NCI-H82 treated with DMSO at 0.1 percent for 48 hours (cell line): ENCODE data around the gene TRABD.
"Not testable (repeated sequence)": the region's sequence is repeated elsewhere in the genome, so short reads cannot be mapped to it uniquely, and the experiment has no call there.

Source experiments
- DNase-seq: peaks from one replicate; lab custom pipeline; 2025; ENCODE audit not compliant: unreplicated experiment; lab: John Stamatoyannopoulos, UW

The TRABD gene

GRCh38 chr22:50151571-50152537, 33.9 kb upstream of the TRABD start:
- DNase-seq = no peak

DNA sequence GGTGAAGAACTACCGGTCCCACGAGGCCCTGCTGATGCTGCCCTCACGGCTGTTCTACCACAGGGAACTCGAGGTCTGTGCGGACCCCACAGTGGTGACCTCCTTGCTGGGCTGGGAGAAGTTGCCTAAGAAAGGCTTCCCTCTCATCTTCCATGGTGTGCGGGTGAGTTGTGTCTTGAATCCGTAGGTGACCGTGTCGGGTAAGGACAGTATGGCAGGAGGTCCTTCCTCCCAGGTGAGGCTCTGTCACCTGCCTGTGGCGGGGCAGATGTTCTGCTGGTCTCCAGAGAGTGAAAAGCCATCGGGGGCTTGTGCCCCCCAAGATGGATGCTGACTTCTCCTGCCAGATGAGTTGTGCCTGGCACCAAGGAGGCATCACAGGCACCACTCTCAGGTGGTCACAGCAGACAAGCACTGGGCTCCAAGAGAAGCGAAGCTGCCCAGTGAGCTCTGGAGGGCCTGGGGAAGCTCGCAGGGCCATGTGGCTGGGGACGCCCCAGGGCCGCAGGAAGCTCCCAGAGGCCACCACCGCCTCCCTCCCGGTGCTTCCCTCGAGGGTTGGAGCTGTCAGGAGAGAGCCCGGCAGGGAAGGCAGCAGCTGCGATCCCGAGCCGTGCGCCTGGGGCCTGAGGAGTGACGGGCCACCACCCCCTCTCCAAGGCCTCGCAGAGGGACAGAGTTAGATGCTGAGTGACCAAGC, 32.5 kb upstream of the TRABD start:
- no peak for DNase-seq

DNA sequence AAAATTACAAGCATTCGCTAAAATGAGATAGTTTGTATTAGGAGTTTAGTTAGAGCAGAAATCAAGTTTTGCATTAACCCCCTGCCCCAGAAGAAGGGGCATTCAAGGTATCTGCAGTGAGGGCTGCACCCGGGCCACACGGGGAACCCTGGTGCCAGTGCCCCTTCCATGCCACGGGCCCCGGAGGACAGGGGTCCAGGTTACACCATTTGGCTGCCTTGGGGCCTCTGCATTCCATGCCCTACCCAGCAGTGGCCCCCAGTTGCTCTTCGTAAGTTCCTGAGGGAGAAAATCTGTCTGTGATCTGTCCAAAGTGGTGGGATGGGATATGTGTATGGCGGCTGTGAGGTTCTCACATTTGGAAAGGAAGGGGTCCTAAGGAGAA, 32.0 kb upstream of the TRABD start:
- no peak for DNase-seq

DNA sequence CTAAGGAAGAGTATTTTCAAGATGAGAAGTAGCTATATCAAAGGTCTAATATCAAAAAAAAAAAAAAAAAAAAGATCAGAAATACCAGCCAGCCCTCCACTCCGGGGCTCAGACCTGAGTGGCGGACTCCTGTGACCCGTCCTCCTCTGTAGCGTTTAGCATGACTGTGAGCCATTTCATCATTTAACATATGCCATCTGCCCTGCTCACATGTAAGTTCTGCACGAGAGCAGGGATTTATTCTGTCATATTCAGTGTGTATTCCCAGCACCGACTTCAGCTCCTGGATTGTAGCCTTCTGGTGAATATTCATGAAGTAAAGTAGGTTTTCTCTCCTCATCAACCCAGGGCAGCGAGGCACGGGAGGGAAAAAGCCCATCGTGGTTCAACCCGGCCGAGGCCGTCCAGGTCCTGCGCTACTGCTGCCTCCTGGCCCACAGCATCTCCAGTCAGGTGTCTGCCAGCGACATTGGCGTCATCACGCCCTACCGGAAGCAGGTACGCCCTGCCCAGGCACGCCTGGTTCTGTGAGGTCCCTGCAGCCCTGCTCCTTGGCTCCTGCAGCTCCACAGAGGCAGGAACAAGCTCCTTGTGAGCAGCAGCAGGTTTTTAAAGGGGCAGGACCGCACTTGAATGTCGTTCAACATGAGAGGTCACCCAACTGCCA, 27.9 kb upstream of the TRABD start:
- DNase-seq = no peak

DNA sequence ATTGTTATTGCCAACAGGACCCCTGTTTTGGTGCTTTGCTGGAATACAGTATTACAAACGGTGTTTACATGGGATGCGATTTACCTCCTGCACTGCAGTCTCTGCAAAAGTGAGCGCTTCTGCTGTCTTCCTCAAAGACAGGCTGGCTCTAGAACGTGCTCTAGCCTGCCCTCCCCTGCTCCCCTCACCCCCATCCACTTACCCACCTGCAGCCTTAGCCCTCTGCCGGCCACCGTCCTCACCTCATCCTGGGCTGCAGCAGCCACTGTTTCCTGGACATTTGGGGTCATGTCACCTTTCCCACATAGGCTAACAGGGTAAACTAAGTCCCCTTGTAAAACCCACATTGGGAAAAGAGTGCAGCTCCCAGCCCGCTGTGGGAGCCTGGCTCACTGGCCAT, 24.8 kb upstream of the TRABD start:
- no peak for DNase-seq

GRCh38 chr22:50161508-50162390, 24.0 kb upstream of the TRABD start:
- DNase-seq = no peak

- no peak for DNase-seq
Measured at GRCh38 chr22:50162391-50162956, 23.2 kb upstream of the TRABD start.

- DNase-seq = no peak
Measured at GRCh38 chr22:50165436-50166123, 20.1 kb upstream of the TRABD start.

GRCh38 chr22:50167689-50168489, 17.8 kb upstream of the TRABD start:
- no peak for DNase-seq

GRCh38 chr22:50168490-50169180, 17.1 kb upstream of the TRABD start:
- not testable (repeated sequence) for DNase-seq

DNA sequence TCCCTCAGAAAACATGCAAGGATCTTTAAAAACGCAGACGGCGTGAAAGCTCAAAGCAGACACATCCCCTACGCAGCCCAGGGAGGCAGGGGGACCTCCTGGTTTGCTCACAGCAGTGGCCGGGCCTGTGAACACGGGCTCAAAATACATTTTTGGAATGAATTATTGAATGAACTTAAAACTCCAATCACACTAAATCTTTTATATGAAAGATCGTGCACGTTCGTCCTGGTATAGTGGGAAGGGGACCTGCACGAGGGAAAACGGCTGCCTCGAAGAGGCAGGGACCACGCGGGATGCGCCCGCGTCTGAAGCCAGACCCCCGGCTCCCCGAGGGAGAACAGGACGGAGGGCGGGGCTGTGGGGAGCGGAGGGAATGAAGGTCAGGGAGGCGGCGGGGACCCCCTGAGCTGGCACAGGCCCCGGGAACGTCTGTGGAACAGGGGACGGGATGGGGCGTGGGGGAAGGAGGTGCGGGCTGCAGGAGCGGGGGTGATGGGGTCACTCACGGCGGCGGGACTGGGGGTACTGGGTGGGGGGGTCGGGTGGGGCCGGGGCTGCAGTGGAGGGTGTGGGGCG, 16.4 kb upstream of the TRABD start:
- no peak for DNase-seq

GRCh38 chr22:50169774-50170341, 15.9 kb upstream of the TRABD start:
- DNase-seq = no peak

GRCh38 chr22:50170453-50171318, 15.0 kb upstream of the TRABD start, which contains the start of gene PANX2:
PANX2 (plus strand) TSS chr22:50170731; CDS start chr22:50170731, 0 bp downstream.
- DNase-seq = no peak

DNA sequence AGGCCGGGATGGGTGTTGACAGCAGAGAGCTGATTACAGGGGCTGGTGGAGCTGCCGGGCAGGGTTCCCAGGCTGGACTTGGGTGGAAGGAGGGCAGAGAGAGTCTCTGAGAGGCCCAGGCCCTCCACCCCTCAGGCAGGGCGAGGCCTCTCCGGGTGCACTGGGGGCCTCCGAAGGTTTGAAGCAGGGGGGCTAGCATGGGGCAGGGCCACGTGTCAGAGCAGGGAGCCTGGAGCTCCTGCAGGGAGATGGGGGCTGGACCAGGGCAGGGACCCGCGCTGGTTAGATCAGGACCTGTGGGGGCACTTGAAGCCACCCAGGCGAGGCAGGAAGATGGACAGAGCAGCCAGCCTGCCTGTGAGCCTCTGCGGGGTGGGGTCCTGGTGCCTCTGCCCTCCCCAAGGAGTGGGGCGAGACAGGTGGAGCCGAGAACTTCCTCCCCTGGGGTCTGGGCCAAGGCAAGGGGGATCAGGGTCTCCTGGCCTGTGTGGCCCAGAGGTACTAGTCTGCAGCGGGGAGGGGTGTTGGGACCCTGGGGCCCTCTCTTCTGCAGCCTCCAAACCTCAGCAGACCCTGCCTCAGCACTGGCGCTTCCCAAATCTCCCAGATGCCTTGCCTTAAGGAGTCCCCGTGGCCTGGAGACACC, 14.3 kb upstream of the TRABD start:
- DNase-seq = no peak

DNA sequence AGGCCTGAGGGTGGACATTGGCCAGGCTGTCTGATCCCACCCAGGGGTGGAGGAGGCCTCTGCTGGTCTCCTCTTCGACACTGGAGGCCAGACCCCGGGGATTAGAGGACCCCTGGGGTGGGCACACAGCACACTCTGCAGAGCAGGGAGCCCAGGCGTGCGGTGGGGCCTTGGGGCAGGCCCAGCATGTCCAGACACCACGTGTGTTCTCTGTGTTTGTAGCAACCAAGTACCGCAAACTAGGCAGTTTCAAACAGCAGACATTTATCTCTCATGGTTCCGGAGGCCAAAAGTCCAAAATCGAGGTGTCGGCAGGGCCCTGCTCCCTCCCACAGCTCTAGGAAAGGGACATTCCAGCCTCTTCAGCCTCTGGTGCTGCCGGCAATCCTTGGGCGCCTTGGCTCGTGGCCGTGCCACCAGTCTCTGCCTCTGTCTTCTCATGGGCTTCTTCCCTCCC, 13.7 kb upstream of the TRABD start:
- no peak for DNase-seq
